HepG2 (cell line): ENCODE measurements around the gene PPM1H. TPM values are rescaled to one million over a fixed set of nuclear protein-coding genes. Genes with fewer than 3 reads are reported as not detected.
A peak's percentile ranks its signal among the peaks of the same experiment; 100 is the strongest.

Experiments used
- ATF7-NPFF ChIP-seq: sonication (generic); formaldehyde crosslinking; IDR thresholded peaks from 2 replicates; pipeline ENCODE4 v1.8.1; 2023; ENCODE audit warnings: mild to moderate bottlenecking, low read depth, missing genetic modification reagents, moderate library complexity
- CENPX ChIP-seq: sonication (generic); formaldehyde crosslinking; IDR thresholded peaks from 2 replicates; pipeline ENCODE4 v1.9.0; 2021; ENCODE audit warnings: mild to moderate bottlenecking, missing genetic modification reagents, moderate library complexity
- GABPB1 ChIP-seq: IDR thresholded peaks from 2 replicates; pipeline ENCODE4 v1.6.1; 2016; ENCODE audit warnings: mild to moderate bottlenecking, missing genetic modification reagents, moderate library complexity, missing compliant biosample characterization
- MYC ChIP-seq: sonication (generic); formaldehyde crosslinking; IDR thresholded peaks from 2 replicates; pipeline ENCODE4 v1.9.0; 2021; ENCODE audit warnings: missing genetic modification reagents, borderline replicate concordance
- NKX3-1 ChIP-seq: sonication (generic); formaldehyde crosslinking; IDR thresholded peaks from 2 replicates; pipeline ENCODE4 v1.5.0; 2020; ENCODE audit warnings: missing genetic modification reagents
- RNF2 ChIP-seq: fragments of 450-650 bp; conservative IDR thresholded peaks from 2 replicates; pipeline ENCODE4 v1.6.1; 2016; ENCODE audit warnings: low read depth
- SAP130 ChIP-seq: IDR thresholded peaks from 2 replicates; pipeline ENCODE4 v1.6.1; 2016; ENCODE audit warnings: low read depth
- STAT5B ChIP-seq: sonication (generic); formaldehyde crosslinking; IDR thresholded peaks from 2 replicates; pipeline ENCODE4 v1.4.0; 2020; ENCODE audit warnings: missing genetic modification reagents
- SYNCRIP ChIP-seq: fragments of 200-400 bp; formaldehyde crosslinking; IDR thresholded peaks from 2 replicates; pipeline ENCODE4 v1.6.1; 2018; ENCODE audit warnings: mild to moderate bottlenecking, low read depth, low read length; ENCODE audit not compliant: insufficient read depth
- TOE1 ChIP-seq: sonication (generic); formaldehyde crosslinking; IDR thresholded peaks from 2 replicates; pipeline ENCODE4 v1.4.0; 2020; ENCODE audit warnings: mild to moderate bottlenecking, missing genetic modification reagents
- YY1 ChIP-seq: IDR thresholded peaks from 2 replicates; pipeline ENCODE4 v1.6.1; 2011; ENCODE audit warnings: low read length, low read depth, moderate library complexity, mild to moderate bottlenecking; ENCODE audit not compliant: insufficient read depth, insufficient replicate concordance
- ZFX ChIP-seq: sonication (generic); formaldehyde crosslinking; IDR thresholded peaks from 2 replicates; pipeline ENCODE4 v1.4.0; 2020; ENCODE audit warnings: mild to moderate bottlenecking, low read depth, missing genetic modification reagents, moderate library complexity
- ZNF674 ChIP-seq: sonication (generic); formaldehyde crosslinking; IDR thresholded peaks from 2 replicates; pipeline ENCODE4 v1.5.0; 2020; ENCODE audit warnings: low read depth, mild to moderate bottlenecking, missing genetic modification reagents
- polyA plus RNA-seq, 8 experiments: library from polyadenylated mRNA; depleted of rRNA in 3 of 8; stranded (reverse) in 7 of 8; unstranded in 1 of 8; fragments of >200 nt; fragmentation: Illumina TruSeq in 4 of 8; extraction: Trizol in 4 of 8; gene quantifications; 2 replicates each; pipeline versions ENCODE4 v1.2.1 to v1.2.3, GENCODE V29; 2011 to 2016; ENCODE audit warnings: low read depth in 4 of 8, missing spikeins in 1 of 8, mixed read lengths in 1 of 8; ENCODE audit not compliant: insufficient read depth in 1 of 8
- total RNA-seq, 5 experiments: library from RNA; depleted of rRNA; stranded (reverse); fragments of >200 nt; fragmentation: Illumina TruSeq; extraction: Trizol; gene quantifications; 2 replicates each; pipeline ENCODE4 v1.2.3, GENCODE V29; 2016; ENCODE audit warnings: low read depth in 1 of 5
- TF ChIP-seq, protein P1 (sequence below): sonication (generic); formaldehyde crosslinking; IDR thresholded peaks from 2 replicates; pipeline ENCODE4 v1.9.0; 2021; ENCODE audit warnings: mild to moderate bottlenecking, missing genetic modification reagents
- TF ChIP-seq, protein P2 (sequence below): sonication (generic); formaldehyde crosslinking; IDR thresholded peaks from 2 replicates; pipeline ENCODE4 v1.8.0; 2022; ENCODE audit warnings: low read depth, missing genetic modification reagents
- TF ChIP-seq, protein P3 (sequence below): sonication (generic); formaldehyde crosslinking; conservative IDR thresholded peaks from 2 replicates; pipeline ENCODE4 v1.8.0; 2022; ENCODE audit warnings: mild to moderate bottlenecking, moderate library complexity, missing genetic modification reagents
- TF ChIP-seq, protein P4 (sequence below): sonication (generic); formaldehyde crosslinking; IDR thresholded peaks from 2 replicates; pipeline ENCODE4 v1.4.0; 2020; ENCODE audit warnings: missing genetic modification reagents

PPM1H gene
- total and polyA plus RNA-seq, 2 of the 13 experiments (the other 11 are each of a cell fraction or from before 2014, with no cell fraction given): 29.1 to 38.1 TPM

DNA sequence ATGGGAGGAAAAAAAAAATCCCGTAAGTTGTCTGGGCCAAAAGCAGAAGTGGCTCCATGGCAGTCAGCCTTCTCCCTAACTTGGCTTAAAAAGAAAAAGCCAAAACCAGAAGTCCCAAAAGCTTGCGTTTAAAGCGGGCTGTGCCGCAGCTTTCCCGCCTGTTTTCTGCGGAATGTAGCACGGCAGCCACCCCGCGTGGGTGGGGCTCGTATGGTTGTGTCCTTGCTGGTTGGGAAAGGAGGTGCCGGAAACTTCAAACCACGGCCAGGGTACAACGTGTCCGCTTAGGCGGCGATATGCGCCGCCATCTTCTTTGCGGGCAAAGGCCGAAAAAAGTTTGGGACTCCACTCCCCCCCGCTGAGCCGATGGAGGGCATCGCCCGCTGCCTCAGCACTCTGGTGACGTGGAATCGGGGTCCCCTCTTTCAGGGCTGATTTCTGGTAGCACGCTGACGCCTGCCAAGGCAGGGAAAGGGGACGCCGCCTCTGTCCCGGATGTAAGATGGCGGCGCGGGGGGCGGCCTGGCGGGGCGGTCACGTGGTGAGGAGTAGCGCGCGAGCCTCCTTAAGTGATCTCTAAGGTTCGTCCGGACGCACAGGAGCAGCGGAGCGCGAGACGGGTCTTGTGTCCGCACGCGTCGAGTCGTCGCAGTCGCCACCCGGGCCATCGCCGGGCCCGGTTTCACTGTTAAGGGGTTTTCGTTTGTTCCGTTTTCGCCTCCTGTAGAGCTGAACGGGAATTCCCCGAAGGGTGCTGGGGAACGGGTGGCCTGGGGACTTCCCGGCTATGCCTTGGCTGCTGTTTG is 332.5 kb downstream of the PPM1H start (continued):
- TF ChIP-seq, protein P1, sequence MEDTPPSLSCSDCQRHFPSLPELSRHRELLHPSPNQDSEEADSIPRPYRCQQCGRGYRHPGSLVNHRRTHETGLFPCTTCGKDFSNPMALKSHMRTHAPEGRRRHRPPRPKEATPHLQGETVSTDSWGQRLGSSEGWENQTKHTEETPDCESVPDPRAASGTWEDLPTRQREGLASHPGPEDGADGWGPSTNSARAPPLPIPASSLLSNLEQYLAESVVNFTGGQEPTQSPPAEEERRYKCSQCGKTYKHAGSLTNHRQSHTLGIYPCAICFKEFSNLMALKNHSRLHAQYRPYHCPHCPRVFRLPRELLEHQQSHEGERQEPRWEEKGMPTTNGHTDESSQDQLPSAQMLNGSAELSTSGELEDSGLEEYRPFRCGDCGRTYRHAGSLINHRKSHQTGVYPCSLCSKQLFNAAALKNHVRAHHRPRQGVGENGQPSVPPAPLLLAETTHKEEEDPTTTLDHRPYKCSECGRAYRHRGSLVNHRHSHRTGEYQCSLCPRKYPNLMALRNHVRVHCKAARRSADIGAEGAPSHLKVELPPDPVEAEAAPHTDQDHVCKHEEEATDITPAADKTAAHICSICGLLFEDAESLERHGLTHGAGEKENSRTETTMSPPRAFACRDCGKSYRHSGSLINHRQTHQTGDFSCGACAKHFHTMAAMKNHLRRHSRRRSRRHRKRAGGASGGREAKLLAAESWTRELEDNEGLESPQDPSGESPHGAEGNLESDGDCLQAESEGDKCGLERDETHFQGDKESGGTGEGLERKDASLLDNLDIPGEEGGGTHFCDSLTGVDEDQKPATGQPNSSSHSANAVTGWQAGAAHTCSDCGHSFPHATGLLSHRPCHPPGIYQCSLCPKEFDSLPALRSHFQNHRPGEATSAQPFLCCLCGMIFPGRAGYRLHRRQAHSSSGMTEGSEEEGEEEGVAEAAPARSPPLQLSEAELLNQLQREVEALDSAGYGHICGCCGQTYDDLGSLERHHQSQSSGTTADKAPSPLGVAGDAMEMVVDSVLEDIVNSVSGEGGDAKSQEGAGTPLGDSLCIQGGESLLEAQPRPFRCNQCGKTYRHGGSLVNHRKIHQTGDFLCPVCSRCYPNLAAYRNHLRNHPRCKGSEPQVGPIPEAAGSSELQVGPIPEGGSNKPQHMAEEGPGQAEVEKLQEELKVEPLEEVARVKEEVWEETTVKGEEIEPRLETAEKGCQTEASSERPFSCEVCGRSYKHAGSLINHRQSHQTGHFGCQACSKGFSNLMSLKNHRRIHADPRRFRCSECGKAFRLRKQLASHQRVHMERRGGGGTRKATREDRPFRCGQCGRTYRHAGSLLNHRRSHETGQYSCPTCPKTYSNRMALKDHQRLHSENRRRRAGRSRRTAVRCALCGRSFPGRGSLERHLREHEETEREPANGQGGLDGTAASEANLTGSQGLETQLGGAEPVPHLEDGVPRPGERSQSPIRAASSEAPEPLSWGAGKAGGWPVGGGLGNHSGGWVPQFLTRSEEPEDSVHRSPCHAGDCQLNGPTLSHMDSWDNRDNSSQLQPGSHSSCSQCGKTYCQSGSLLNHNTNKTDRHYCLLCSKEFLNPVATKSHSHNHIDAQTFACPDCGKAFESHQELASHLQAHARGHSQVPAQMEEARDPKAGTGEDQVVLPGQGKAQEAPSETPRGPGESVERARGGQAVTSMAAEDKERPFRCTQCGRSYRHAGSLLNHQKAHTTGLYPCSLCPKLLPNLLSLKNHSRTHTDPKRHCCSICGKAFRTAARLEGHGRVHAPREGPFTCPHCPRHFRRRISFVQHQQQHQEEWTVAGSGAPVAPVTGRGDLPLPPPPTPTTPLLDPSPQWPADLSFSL (CRISPR knock-in tag): no peak
- peak; percentile 72; the same call in 1 of the 2 replicates for TF ChIP-seq ATF7-NPFF (CRISPR knock-in tag)
- TF ChIP-seq, protein P2, sequence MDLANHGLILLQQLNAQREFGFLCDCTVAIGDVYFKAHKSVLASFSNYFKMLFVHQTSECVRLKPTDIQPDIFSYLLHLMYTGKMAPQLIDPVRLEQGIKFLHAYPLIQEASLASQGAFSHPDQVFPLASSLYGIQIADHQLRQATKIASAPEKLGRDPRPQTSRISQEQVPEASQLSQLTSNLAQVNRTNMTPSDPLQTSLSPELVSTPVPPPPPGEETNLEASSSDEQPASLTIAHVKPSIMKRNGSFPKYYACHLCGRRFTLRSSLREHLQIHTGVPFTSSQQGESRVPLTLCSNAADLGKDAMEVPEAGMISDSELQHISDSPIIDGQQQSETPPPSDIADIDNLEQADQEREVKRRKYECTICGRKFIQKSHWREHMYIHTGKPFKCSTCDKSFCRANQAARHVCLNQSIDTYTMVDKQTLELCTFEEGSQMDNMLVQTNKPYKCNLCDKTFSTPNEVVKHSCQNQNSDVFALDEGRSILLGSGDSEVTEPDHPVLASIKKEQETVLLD (CRISPR knock-in tag): no peak
- TF ChIP-seq, protein P3, sequence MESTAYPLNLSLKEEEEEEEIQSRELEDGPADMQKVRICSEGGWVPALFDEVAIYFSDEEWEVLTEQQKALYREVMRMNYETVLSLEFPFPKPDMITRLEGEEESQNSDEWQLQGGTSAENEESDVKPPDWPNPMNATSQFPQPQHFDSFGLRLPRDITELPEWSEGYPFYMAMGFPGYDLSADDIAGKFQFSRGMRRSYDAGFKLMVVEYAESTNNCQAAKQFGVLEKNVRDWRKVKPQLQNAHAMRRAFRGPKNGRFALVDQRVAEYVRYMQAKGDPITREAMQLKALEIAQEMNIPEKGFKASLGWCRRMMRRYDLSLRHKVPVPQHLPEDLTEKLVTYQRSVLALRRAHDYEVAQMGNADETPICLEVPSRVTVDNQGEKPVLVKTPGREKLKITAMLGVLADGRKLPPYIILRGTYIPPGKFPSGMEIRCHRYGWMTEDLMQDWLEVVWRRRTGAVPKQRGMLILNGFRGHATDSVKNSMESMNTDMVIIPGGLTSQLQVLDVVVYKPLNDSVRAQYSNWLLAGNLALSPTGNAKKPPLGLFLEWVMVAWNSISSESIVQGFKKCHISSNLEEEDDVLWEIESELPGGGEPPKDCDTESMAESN: peak; percentile 59
- 0 out of 2 replicates have a peak, but pooled peaks have one; percentile 39 for TF ChIP-seq NKX3-1 (CRISPR knock-in tag)
- TF ChIP-seq SAP130 (CRISPR knock-in tag): peak; percentile 71
- TF ChIP-seq YY1: peak; percentile 96
- TF ChIP-seq ZNF674 (CRISPR knock-in tag): peak; percentile 4; the same call in 1 of the 2 replicates
- peak; percentile 79 for TF ChIP-seq ZFX (CRISPR knock-in tag)
- TF ChIP-seq SYNCRIP: no peak
- peak; percentile 95 for TF ChIP-seq MYC (CRISPR knock-in tag)
- TF ChIP-seq STAT5B (CRISPR knock-in tag): no peak
- peak; percentile 84; the same call in 1 of the 2 replicates for TF ChIP-seq RNF2
- peak; percentile 84 for TF ChIP-seq GABPB1 (CRISPR knock-in tag)
- TF ChIP-seq TOE1 (CRISPR knock-in tag): no peak
- TF ChIP-seq CENPX (CRISPR knock-in tag): no peak
- TF ChIP-seq, protein P4, sequence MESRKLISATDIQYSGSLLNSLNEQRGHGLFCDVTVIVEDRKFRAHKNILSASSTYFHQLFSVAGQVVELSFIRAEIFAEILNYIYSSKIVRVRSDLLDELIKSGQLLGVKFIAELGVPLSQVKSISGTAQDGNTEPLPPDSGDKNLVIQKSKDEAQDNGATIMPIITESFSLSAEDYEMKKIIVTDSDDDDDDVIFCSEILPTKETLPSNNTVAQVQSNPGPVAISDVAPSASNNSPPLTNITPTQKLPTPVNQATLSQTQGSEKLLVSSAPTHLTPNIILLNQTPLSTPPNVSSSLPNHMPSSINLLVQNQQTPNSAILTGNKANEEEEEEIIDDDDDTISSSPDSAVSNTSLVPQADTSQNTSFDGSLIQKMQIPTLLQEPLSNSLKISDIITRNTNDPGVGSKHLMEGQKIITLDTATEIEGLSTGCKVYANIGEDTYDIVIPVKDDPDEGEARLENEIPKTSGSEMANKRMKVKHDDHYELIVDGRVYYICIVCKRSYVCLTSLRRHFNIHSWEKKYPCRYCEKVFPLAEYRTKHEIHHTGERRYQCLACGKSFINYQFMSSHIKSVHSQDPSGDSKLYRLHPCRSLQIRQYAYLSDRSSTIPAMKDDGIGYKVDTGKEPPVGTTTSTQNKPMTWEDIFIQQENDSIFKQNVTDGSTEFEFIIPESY (CRISPR knock-in tag): no peak
